NCI-H2227 (cell line): ENCODE measurements around the gene RASA3.

Experiments
- DNase-seq: peaks from one replicate; lab custom pipeline; 2025; ENCODE audit not compliant: unreplicated experiment; lab: John Stamatoyannopoulos, UW

The RASA3 gene

GRCh38 chr13:114010401-114011101 lies 121.9 kb downstream of the RASA3 start:
- no peak for DNase-seq

GRCh38 chr13:114009590-114010400 lies 122.6 kb downstream of the RASA3 start:
- no peak for DNase-seq

GRCh38 chr13:114008964-114009589 lies 123.3 kb downstream of the RASA3 start:
- DNase-seq: no peak

GRCh38 chr13:114007566-114007965 lies 124.9 kb downstream of the RASA3 start:
- no peak for DNase-seq

GRCh38 chr13:114005206-114005724 lies 127.2 kb downstream of the RASA3 start:
- no peak for DNase-seq

GRCh38 chr13:114004420-114005205 lies 127.8 kb downstream of the RASA3 start:
- DNase-seq: no peak

- DNase-seq: no peak
These were observed 129.6 kb downstream of the RASA3 start for GRCh38 chr13:114002771-114003321.

- DNase-seq: no peak
These were observed 130.3 kb downstream of the RASA3 start for GRCh38 chr13:114002009-114002544.

- DNase-seq: no peak
These were observed 131.0 kb downstream of the RASA3 start for GRCh38 chr13:114001331-114002008.

- no peak for DNase-seq
These were observed 132.0 kb downstream of the RASA3 start for GRCh38 chr13:114000151-114001040.

- no peak for DNase-seq
These were observed 132.9 kb downstream of the RASA3 start for GRCh38 chr13:113999618-113999910.

GRCh38 chr13:113998781-113999617 lies 133.4 kb downstream of the RASA3 start:
- no peak for DNase-seq

- DNase-seq: no peak
These were observed 134.3 kb downstream of the RASA3 start for GRCh38 chr13:113997845-113998751.

- DNase-seq: no peak
These were observed 135.3 kb downstream of the RASA3 start for GRCh38 chr13:113996912-113997745.

- no peak for DNase-seq
These were observed 136.1 kb downstream of the RASA3 start for GRCh38 chr13:113996081-113996911.
